Stimulated activated CD8-positive, alpha-beta memory T cell treated with anti-CD3 and anti-CD28 coated beads, Interleukin-15, amount 100 ng/mL, for 4 hours (primary cell): ENCODE results near the gene AGA.

ENCODE experiments used
- DNase-seq, 2 donors: peaks; one replicate each; pipeline ENCODE4 v3.0.0-alpha.2; 2020; ENCODE audit warnings: low read depth in 2 of 2

Gene AGA

DNA sequence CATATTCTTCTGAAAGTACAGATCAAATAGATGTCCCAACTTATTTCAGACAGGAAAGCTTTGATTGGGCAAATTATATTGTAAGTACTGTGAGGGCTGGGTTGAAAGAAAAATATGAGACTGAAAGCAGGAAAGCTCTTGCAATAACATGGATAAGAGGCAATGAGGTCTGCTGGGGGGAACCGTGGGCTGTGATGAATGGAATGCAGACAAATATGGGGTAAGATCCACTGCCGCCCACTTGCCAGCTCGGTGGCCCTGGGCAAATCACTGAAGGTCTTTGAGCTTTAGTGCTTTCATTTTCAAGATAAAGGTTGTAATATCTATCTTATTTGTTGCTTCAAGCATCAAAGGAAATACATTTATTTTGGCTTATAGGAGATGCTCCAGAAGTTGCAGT, 51.0 kb downstream of the AGA start:
- DNase-seq, result no peak

DNA sequence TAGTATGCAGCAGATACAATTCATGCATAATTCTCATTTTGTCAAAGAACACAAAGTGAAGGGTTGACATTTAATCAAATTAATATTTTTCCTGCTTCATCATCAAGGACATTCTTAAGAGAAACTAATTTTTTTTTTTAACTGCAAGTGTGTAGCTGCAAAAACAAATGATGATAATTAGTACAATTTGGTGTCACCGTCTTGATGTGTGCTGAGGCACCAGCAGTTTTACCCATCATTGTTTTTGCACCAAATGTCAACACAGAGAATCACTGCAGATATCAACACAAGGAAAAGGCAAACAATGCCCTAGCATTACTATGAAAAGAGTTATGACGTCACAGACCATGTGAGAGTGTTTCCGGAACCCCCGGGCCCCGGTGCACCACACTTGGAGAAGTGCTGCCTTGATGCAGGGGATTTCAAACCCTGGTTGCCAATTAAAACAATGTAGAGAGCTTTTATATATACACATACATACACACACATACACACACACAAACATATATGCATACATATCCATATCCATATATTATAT, 55.9 kb downstream of the AGA start:
- no peak for DNase-seq

DNA sequence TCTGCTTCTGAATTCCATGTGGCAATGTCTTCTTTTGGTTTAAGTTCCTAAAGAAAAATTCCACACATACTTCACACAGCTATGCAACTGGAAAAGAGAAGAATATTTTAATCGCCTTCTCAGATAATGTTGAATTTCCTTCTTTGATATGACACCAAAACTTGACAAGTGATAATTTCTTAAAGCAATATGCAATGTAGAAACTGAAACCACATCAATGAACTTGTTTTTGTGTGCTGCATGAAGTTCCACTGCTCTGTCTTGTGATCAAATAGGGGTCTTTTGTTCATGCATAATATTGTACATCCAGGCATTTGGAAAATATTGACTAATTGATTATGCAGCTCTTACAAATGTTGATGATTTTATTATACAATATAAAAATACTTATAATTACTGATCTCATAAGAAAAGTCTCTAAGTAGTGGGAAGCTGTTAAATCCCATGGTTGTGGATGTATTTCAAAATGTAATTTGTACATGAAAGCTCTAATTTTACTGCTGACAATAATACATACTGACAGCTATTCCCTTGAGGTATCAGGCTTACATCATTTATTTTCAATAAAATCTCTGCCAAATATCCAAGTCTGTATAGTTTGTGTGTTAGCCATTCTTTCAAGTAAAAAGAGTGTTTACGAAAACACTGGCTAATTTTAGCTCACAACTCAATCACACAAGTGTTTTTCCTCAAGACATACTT, 56.5 kb downstream of the AGA start:
- no peak for DNase-seq

DNA sequence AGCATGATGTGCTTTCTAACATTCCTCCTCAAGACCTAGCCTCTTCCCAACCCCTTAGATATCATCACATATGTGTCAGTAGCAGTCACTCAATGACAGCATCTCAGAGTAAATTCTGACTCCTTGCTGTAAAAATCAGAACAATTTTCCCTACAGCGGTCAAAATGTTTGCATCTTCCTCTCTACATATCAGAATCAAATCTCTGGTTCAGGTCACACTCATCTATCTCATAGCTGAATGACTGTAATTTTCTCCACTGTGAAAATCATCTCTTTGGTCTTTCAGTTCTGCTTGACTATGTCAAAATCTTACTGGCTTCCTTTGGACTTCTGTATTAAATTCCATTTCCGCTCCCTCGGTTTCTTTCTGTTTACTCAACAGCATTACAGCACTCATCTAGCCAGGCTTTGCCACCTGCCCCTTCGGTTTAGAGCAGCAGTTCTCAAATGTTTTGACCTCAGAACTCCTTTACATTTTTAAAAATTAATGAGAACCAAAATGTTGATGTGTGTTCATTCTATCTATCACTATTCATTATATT, 57.3 kb downstream of the AGA start:
- DNase-seq, result no peak

DNA sequence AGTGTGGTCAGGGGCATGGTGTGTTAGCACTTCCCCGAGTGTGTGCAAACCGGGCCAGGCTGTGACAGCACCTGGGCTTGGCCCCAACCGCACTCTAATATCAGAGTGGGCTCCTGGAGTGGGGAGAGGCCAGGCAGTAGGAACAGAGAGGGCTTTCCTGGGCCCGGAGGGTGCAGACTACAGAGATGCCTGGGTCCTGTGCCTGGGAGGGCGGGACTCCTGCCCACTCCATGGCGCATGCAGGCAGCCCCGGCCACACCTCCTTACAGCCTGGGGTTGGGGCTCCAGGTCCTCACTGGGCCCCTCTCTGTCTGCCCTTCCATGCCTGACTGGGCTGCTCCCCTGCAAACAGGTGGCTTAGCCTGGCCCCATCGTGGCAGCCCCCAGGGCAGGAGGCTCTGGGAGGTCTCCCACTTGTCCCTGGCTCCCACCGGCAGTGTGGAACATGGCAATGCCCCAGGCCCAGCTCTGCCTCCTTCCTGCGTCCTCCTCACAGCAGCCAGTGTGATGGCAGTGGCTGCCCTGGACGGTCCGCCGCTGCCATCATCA, 60.4 kb downstream of the AGA start:
- DNase-seq, result no peak
